H1 (cell line): ENCODE measurements around the gene NRSN2. TPM values are rescaled to one million over a fixed set of nuclear protein-coding genes. Genes with fewer than 3 reads are reported as not detected.

ENCODE experiments used
- CTCF ChIA-PET: fragments of 300-600 bp; sonication (Branson Sonifier 250); formaldehyde crosslinking; loops from one replicate; lab custom pipeline; 2021; ENCODE audit not compliant: partially characterized antibody; lab: Charles Lee
- POLR2A ChIA-PET: fragments of 300-600 bp; sonication (Branson Sonifier 250); formaldehyde crosslinking; loops from one replicate; lab custom pipeline; 2021; ENCODE audit warnings: inconsistent platforms; ENCODE audit not compliant: partially characterized antibody; lab: Charles Lee
- DNase-seq, 2 experiments: peaks; one replicate each; pipeline versions ENCODE4 v3.0.0 to v3.0.0-alpha.2; 2010 to 2022; ENCODE audit warnings: low spot score in 2 of 2, low read depth in 1 of 2, mixed read lengths in 1 of 2
- FAIRE-seq: peaks from 2 replicates; lab custom pipeline; 2011; peaks lifted over from hg19 to GRCh38; lab: Jason Lieb, UNC
- H2AFZ ChIP-seq: 2 replicates; pipeline ENCODE4 v1.8.1; 2012; ENCODE audit warnings: low read length, inconsistent platforms
- H2AK5ac ChIP-seq: 2 replicates; pipeline ENCODE4 v1.6.1; 2013; ENCODE audit warnings: low read depth, low read length
- H2BK120ac ChIP-seq: replicated peaks from 2 replicates; pipeline ENCODE3; 2013; ENCODE audit warnings: low read depth, low read length, inconsistent platforms
- H2BK12ac ChIP-seq: 2 replicates; pipeline ENCODE4 v1.6.1; 2013; ENCODE audit warnings: low read depth, low read length
- H2BK15ac ChIP-seq: 2 replicates; pipeline ENCODE4 v1.6.1; 2013; ENCODE audit warnings: low read length
- H2BK20ac ChIP-seq: 2 replicates; pipeline ENCODE4 v1.6.1; 2013; ENCODE audit warnings: low read length
- H2BK5ac ChIP-seq: 2 replicates; pipeline ENCODE4 v1.6.1; 2013; ENCODE audit warnings: low read depth, low read length
- H3K14ac ChIP-seq: 2 replicates; pipeline ENCODE4 v1.6.1; 2013; ENCODE audit warnings: inconsistent platforms; ENCODE audit not compliant: insufficient read length
- H3K18ac ChIP-seq: 2 replicates; pipeline ENCODE4 v1.6.1; 2013; ENCODE audit warnings: low read length; ENCODE audit errors: extremely low read depth
- H3K23ac ChIP-seq: 2 replicates; pipeline ENCODE4 v1.6.1; 2013; ENCODE audit warnings: inconsistent platforms; ENCODE audit not compliant: insufficient read length
- H3K23me2 ChIP-seq: 2 replicates; pipeline ENCODE4 v1.6.1; 2013; ENCODE audit warnings: low read depth, low read length
- H3K27ac ChIP-seq: 2 replicates; pipeline ENCODE4 v1.6.1; 2011; ENCODE audit warnings: low read depth, low read length, inconsistent platforms
- H3K27me3 ChIP-seq, 4 experiments: replicated peaks in 1 of 4; 1 replicate in 1 of 4; 2 replicates in 3 of 4; pipeline versions ENCODE4 v1.6.1 to v1.8.1; 2011 to 2013; ENCODE audit warnings: low read length in 3 of 4, mild to moderate bottlenecking in 3 of 4, inconsistent platforms in 2 of 4, mixed read lengths in 2 of 4, moderate library complexity in 1 of 4; ENCODE audit not compliant: control insufficient read depth in 3 of 4, insufficient read depth in 3 of 4; ENCODE audit errors: extremely low read depth in 1 of 4
- H3K36me3 ChIP-seq, 4 experiments: 2 replicates each; pipeline versions ENCODE4 v1.6.1 to v1.8.1; 2011 to 2013; ENCODE audit warnings: mild to moderate bottlenecking in 4 of 4, low read length in 3 of 4, moderate library complexity in 2 of 4, control low read depth in 1 of 4, inconsistent platforms in 1 of 4; ENCODE audit not compliant: insufficient read depth in 4 of 4, control insufficient read depth in 2 of 4
- H3K4ac ChIP-seq: replicated peaks from 2 replicates; pipeline ENCODE3; 2013; ENCODE audit warnings: low read length, low read depth, mixed read lengths, inconsistent platforms; ENCODE audit not compliant: insufficient read length
- H3K4me1 ChIP-seq, 4 experiments: replicated peaks in 1 of 4; 1 replicate in 1 of 4; 2 replicates in 3 of 4; pipeline versions ENCODE4 v1.6.1 to v1.8.1; 2011 to 2013; ENCODE audit warnings: low read length in 3 of 4, inconsistent platforms in 2 of 4, mixed read lengths in 1 of 4; ENCODE audit not compliant: insufficient read depth in 4 of 4, control insufficient read depth in 3 of 4
- H3K4me2 ChIP-seq, 2 experiments: 2 replicates each; pipeline versions ENCODE4 v1.6.1 to v1.8.1; 2011 to 2013; ENCODE audit warnings: low read depth in 2 of 2, low read length in 2 of 2, control low read depth in 1 of 2, inconsistent platforms in 1 of 2, mild to moderate bottlenecking in 1 of 2; ENCODE audit not compliant: insufficient read depth in 1 of 2
- H3K4me3 ChIP-seq, 4 experiments: fragments of 200-600, 300-600 bp in 1 of 4; sonication (generic), shearing (Covaris generic), sonication (Bioruptor Twin) in 1 of 4; 2 replicates each; pipeline versions ENCODE4 v1.5.1 to v1.8.1; 2011 to 2016; ENCODE audit warnings: low read length in 4 of 4, low read depth in 3 of 4, control low read depth in 2 of 4, inconsistent platforms in 2 of 4, mild to moderate bottlenecking in 2 of 4, mixed read lengths in 1 of 4, moderate library complexity in 1 of 4; ENCODE audit not compliant: insufficient read depth in 2 of 4; ENCODE audit errors: extremely low read depth in 1 of 4
- H3K56ac ChIP-seq: replicated peaks from 2 replicates; pipeline ENCODE3; 2013; ENCODE audit warnings: low read depth, mild to moderate bottlenecking, mixed read lengths, low read length, inconsistent platforms; ENCODE audit not compliant: insufficient read length
- H3K79me1 ChIP-seq: 2 replicates; pipeline ENCODE4 v1.6.1; 2013; ENCODE audit warnings: low read depth, low read length, control low read depth
- H3K79me2 ChIP-seq, 2 experiments: 2 replicates each; pipeline versions ENCODE4 v1.6.1 to v1.8.1; 2012 to 2013; ENCODE audit warnings: low read length in 2 of 2, mild to moderate bottlenecking in 2 of 2, inconsistent platforms in 1 of 2; ENCODE audit not compliant: insufficient read depth in 2 of 2, control insufficient read depth in 1 of 2
- H3K9ac ChIP-seq, 4 experiments: replicated peaks in 1 of 4; 1 replicate in 1 of 4; 2 replicates in 3 of 4; pipeline versions ENCODE4 v1.6.1 to v1.8.1; 2011 to 2013; ENCODE audit warnings: low read depth in 3 of 4, low read length in 3 of 4, control low read depth in 2 of 4, mild to moderate bottlenecking in 2 of 4, moderate library complexity in 2 of 4, inconsistent platforms in 1 of 4; ENCODE audit errors: extremely low read depth in 1 of 4
- H3K9me3 ChIP-seq, 2 experiments: 2 replicates each; pipeline versions ENCODE4 v1.6.1 to v1.8.1; 2012 to 2013; ENCODE audit warnings: mild to moderate bottlenecking in 2 of 2, moderate library complexity in 2 of 2, control low read depth in 1 of 2, inconsistent platforms in 1 of 2, low read depth in 1 of 2, low read length in 1 of 2, mixed read lengths in 1 of 2; ENCODE audit not compliant: insufficient read depth in 2 of 2
- H4K20me1 ChIP-seq, 2 experiments: replicated peaks in 1 of 2; 2 replicates each; pipeline versions ENCODE3 to v1.8.1; 2011 to 2013; ENCODE audit warnings: inconsistent platforms in 2 of 2, low read length in 2 of 2, mild to moderate bottlenecking in 1 of 2; ENCODE audit not compliant: insufficient read depth in 2 of 2, control insufficient read depth in 1 of 2
- H4K5ac ChIP-seq: 2 replicates; pipeline ENCODE4 v1.6.1; 2013; ENCODE audit warnings: low read length, low read depth, mixed read lengths, inconsistent platforms; ENCODE audit not compliant: insufficient read length
- H4K8ac ChIP-seq: 2 replicates; pipeline ENCODE4 v1.8.0; 2013; ENCODE audit warnings: mild to moderate bottlenecking, moderate library complexity, low read length, inconsistent platforms; ENCODE audit not compliant: insufficient read depth; ENCODE audit errors: extremely low read depth
- H4K91ac ChIP-seq: replicated peaks from 2 replicates; pipeline ENCODE3; 2013; ENCODE audit warnings: low read length, mixed read lengths, inconsistent platforms; ENCODE audit not compliant: insufficient read length
- CREB1 ChIP-seq: IDR thresholded peaks from 2 replicates; pipeline ENCODE4 v1.6.1; 2012; ENCODE audit warnings: inconsistent platforms
- CTCF ChIP-seq, 3 experiments: IDR thresholded peaks; 1 replicate in 2 of 3; 2 replicates in 1 of 3; pipeline versions ENCODE4 v1.5.1 to v1.6.1; 2011; ENCODE audit warnings: low read length in 3 of 3, mild to moderate bottlenecking in 3 of 3, inconsistent platforms in 2 of 3, low read depth in 1 of 3, moderate library complexity in 1 of 3; ENCODE audit not compliant: insufficient read depth in 1 of 3; ENCODE audit errors: control extremely low read depth in 1 of 3
- JUND ChIP-seq: IDR thresholded peaks from 2 replicates; pipeline ENCODE4 v1.6.1; 2011; ENCODE audit warnings: mild to moderate bottlenecking, improper control_type of control experiment, low read length
- RAD21 ChIP-seq, 2 experiments: IDR thresholded peaks in 1 of 2; conservative IDR thresholded peaks in 1 of 2; 2 replicates each; pipeline ENCODE4 v1.6.1; 2011; ENCODE audit warnings: low read depth in 2 of 2, low read length in 2 of 2, improper control_type of control experiment in 1 of 2, inconsistent platforms in 1 of 2, mild to moderate bottlenecking in 1 of 2, moderate library complexity in 1 of 2
- SIN3A ChIP-seq, 2 experiments: IDR thresholded peaks in 1 of 2; conservative IDR thresholded peaks in 1 of 2; 2 replicates each; pipeline ENCODE4 v1.6.1; 2011 to 2012; ENCODE audit warnings: low read length in 2 of 2, improper control_type of control experiment in 1 of 2, low read depth in 1 of 2, mild to moderate bottlenecking in 1 of 2
- TAF1 ChIP-seq: IDR thresholded peaks from 2 replicates; pipeline ENCODE4 v1.6.1; 2011; ENCODE audit warnings: mild to moderate bottlenecking, low read depth, low read length
- YY1 ChIP-seq: IDR thresholded peaks from 2 replicates; pipeline ENCODE4 v1.6.1; 2011; ENCODE audit warnings: low read depth, mild to moderate bottlenecking, low read length
- ZNF274 ChIP-seq: IDR thresholded peaks from 2 replicates; pipeline ENCODE4 v1.7.0; 2012; ENCODE audit warnings: low read length, borderline replicate concordance; ENCODE audit errors: extremely low read depth
- WGBS, 2 experiments: shearing (Covaris generic) in 1 of 2; methylation state at CpG; one replicate each; pipeline versions ENCODE4 v1.1.6 to v1.1.7; 2013 to 2015; ENCODE audit warnings: low lambda C conversion rate in 2 of 2, mixed read lengths in 2 of 2, inconsistent platforms in 1 of 2, low coverage in 1 of 2, missing lambda C conversion rate in 1 of 2; ENCODE audit not compliant: insufficient replicate concordance in 2 of 2, insufficient coverage in 1 of 2, insufficient read length in 1 of 2; ENCODE audit errors: extremely low coverage in 1 of 2, missing lambda C conversion rate in 1 of 2; 5-methylcytosine and 5-hydroxymethylcytosine counted together
- polyA plus RNA-seq, 7 experiments: library from polyadenylated mRNA; depleted of rRNA in 3 of 7; stranded (reverse) in 5 of 7; unstranded in 2 of 7; fragments of >200 nt in 5 of 7; fragments of 200-250 nt in 2 of 7; gene quantifications; 1 replicate in 5 of 7; 2 replicates in 1 of 7; 4 replicates in 1 of 7; pipeline versions ENCODE4 v1.2.1 to v1.2.3, GENCODE V29; 2011 to 2013; ENCODE audit warnings: missing spikeins in 2 of 7, mixed read lengths in 2 of 7
- total RNA-seq: library from RNA; stranded (reverse); fragmentation: NEBNext Ultra II Directional; extraction: Animal tissue kit (Norgen Biotek cat#: 25700); gene quantifications from 2 replicates; pipeline ENCODE4 v1.2.1, GENCODE V29; 2021

Gene NRSN2
- total and polyA plus RNA-seq, 2 of the 8 experiments (the other 6 are each of a cell fraction or from before 2014, with no cell fraction given) = 19.4 to 33.3 TPM

GRCh38 chr20:354298-354977, 7.5 kb downstream of the NRSN2 start:
- DNase-seq (peak in 1 of 2 experiments; percentile 92), FAIRE-seq (peak; percentile 78)
- H4K8ac ChIP-seq = no peak overlapping the region
- H4K5ac ChIP-seq = no peak overlapping the region
- H3K4me2 ChIP-seq = no peak overlapping the region
- H2BK12ac ChIP-seq = no peak overlapping the region
- no peaks in the 10 kb centered on the region for H3K79me2 ChIP-seq
- H3K9me3 ChIP-seq = no peaks in the 10 kb centered on the region
- H3K23me2 ChIP-seq = no peaks in the 10 kb centered on the region
- no peak overlapping the region for H2BK20ac ChIP-seq
- H2BK5ac ChIP-seq = no peak overlapping the region
- ChIA-PET POLR2A (interaction anchor here (0.7 to 3.0 kb wide), 15 partner anchors 9 to 123 kb away, joined by 3 to 13 read pairs (median 3); partner anchors contain the start of genes SOX12, TBC1D20 and TRIB3), CTCF (interaction anchor here (0.6 to 4.7 kb wide), 33 partner anchors 8 to 219 kb away, joined by 3 to 52 read pairs (median 4); partner anchors contain the start of gene TRIB3)
- no peak overlapping the region for H4K91ac ChIP-seq
- 26% methylated on average over 12 of the region's 14 CpGs; no CpG with 5 or more reads in 1 of the 2 experiments for WGBS, 2 experiments
- no peak overlapping the region for H2AFZ ChIP-seq
- no peak overlapping the region for H3K9ac ChIP-seq
- H3K79me1 ChIP-seq = no peaks in the 10 kb centered on the region
- H3K4ac ChIP-seq = no peak overlapping the region
- no peak overlapping the region for H3K23ac ChIP-seq
- no peak overlapping the region for H3K27ac ChIP-seq
- no peak overlapping the region; the same call in 1 of the 2 replicates for H3K18ac ChIP-seq
- H4K20me1 ChIP-seq = no peaks in the 10 kb centered on the region
- H3K36me3 ChIP-seq = no peaks in the 10 kb centered on the region
- no peak overlapping the region for H3K4me3 ChIP-seq
- H3K27me3 ChIP-seq = no peaks in the 10 kb centered on the region
- H2BK120ac ChIP-seq = no peak overlapping the region
- peaks cover 0 to under 1% (median 0%) of the 10 kb centered on the region in 4 experiments; a peak in 1 of 7 replicates for H3K4me1 ChIP-seq
- H3K14ac ChIP-seq = no peak overlapping the region
- H3K56ac ChIP-seq = no peak overlapping the region
- no peak overlapping the region for H2AK5ac ChIP-seq
- peak; percentile 97 for TF ChIP-seq RAD21 (IDR thresholded peaks at IDR 0.05 in 1 of 2, conservative IDR thresholded peaks at IDR 0.05 in 1 of 2; ENCODE audit: low read depth in 2 of 2, low read length in 2 of 2)
- peak in 1 of 2 experiments; percentile 62; a peak in 2 of 4 replicates for TF ChIP-seq SIN3A (conservative IDR thresholded peaks at IDR 0.05 in 1 of 2, IDR thresholded peaks at IDR 0.05 in 1 of 2; ENCODE audit: low read depth in 1 of 2, low read length in 2 of 2)
- TF ChIP-seq TAF1 = no peak
- peak; percentile 72 for TF ChIP-seq CREB1
- 0 out of 2 replicates have a peak, but pooled peaks have one; percentile 54 for TF ChIP-seq JUND
- TF ChIP-seq CTCF (IDR thresholded peaks at IDR 0.05; ENCODE audit: control extremely low read depth in 1 of 3, insufficient read depth in 1 of 3, low read depth in 1 of 3, low read length in 3 of 3) = peak; percentile 87 to 98 (median 96)
- no peak for TF ChIP-seq ZNF274
- no peak for TF ChIP-seq YY1
- TF ChIP-seq, all 59 proteins: peak for 5
- no peak overlapping the region for H2BK15ac ChIP-seq
